ENCODE results near the gene RTN4RL2.

RTN4RL2 gene

GRCh38 chr11:57460022-57460757, at the start of gene RTN4RL2:
RTN4RL2 (plus strand) TSS chr11:57460528; CDS start chr11:57460866, 338 bp downstream.
- no peak for DNase-seq (ENCODE audit: low read depth in 2 of 2)

GRCh38 chr11:57413681-57414080, 46.6 kb upstream of the RTN4RL2 start:
- no peak for DNase-seq (ENCODE audit: low read depth in 2 of 2)

DNA sequence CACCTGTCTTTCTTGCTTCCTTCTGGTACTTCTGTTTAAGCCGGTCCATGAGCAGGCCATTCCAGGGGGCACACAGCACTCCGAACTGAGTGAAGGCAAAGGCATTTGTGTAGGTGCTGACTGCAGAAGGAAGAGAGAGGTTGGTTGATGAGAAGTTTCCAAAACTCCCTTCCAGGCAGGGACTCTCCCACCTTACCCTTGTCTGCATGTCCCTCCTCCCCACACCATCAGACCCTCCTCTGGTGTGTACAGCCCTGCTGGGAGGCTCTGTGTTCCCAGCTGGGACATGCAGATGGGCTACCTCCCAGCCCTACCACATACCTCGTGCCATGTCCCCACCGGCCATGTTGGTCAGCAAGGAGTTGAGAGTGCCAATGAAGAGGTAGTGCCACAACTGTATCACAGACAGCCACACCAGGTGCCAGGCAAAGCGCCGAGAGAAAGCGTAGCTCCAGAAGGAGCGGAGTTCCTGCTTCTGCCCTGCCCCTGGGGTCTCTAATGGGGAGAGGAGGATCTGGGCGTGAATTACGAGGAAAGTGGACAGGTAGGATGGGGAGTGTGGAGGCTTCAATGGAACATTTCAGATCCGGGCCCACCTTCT, 45.6 kb upstream of the RTN4RL2 start:
- no peak for DNase-seq (ENCODE audit: low read depth in 2 of 2)

DNA sequence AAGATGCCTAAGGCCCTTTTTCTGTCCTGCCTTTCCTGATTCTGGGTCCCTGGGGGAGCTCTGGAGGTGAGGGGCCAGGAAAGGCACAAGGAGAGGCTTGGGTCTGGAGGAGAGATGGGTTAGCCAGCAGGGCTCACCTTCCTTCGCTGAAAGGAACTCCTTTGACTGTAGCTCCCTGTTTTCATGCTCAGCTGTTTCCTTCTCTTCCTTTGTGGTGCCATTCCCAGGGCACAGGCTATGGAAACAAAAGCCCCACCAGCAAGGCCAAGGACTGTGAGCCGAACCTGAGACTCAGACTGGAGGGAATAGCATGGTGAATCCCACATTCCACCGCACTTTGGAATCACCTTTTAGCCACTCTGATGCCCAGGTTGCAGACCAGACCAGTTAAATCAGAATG, 43.9 kb upstream of the RTN4RL2 start:
- no peak for DNase-seq (ENCODE audit: low read depth in 2 of 2)

DNA sequence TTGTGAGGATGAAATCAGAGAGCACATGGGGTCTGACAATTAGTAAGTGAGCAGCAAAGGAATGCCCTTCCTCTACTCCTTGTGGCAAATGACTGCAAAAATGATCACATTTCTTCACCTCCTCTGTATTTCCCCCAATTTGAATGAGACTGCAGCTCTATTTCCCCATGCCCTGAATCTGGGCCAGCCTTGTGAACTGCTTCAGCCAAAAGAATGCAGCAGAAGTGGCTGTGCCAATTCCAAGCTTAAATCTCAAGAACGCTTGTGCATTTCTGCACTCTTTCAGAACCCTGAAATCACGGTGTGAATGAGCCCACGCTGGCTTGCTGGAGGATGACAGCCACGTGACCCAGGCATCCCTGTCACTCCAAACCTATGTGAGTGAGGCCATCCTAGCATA, 43.3 kb upstream of the RTN4RL2 start:
- DNase-seq (ENCODE audit: low read depth in 2 of 2) = no peak

GRCh38 chr11:57418131-57418530, 42.2 kb upstream of the RTN4RL2 start:
- DNase-seq (ENCODE audit: low read depth in 2 of 2) = no peak

DNA sequence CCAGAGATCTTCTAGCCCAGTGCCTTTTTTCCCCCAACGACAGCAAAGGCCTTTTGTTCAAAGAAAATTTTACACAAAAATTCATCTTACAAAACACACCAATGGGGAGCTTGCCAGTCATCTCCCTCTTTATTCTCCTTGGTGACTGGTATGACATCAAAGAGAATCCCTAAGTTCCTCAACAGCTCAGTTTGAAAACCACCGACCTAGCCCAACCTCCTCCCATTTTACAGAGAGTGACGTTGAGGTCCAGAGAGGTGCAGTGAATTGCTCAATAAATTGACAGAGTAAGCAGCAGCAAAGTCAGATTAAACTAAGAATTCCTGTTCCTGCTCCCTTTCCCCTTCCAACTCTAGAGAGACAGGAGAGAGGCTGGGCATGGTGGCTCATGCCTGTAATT, 41.2 kb upstream of the RTN4RL2 start:
- no peak for DNase-seq (ENCODE audit: low read depth in 2 of 2)

DNA sequence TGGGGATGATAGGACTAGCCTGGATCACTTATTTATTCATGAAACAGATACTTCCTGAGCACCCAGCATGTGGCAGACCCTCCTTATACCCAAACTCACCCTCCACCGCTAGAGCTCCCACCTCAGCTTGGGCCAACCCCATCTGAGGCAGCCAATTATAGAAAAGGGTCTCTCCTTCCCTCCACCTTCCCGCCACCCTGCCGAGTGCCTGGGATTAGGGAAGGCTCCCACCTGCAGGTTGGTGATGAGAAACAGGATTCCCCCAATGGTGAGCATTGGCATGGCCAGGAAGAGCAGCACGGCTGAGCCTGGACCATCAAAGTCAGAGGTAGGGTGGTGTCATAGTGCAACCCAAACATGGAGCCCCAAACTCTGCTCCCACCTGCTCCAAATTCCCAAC, 39.3 kb upstream of the RTN4RL2 start:
- no peak for DNase-seq (ENCODE audit: low read depth in 2 of 2)

GRCh38 chr11:57421805-57422204, 38.5 kb upstream of the RTN4RL2 start:
- no peak for DNase-seq (ENCODE audit: low read depth in 2 of 2)

DNA sequence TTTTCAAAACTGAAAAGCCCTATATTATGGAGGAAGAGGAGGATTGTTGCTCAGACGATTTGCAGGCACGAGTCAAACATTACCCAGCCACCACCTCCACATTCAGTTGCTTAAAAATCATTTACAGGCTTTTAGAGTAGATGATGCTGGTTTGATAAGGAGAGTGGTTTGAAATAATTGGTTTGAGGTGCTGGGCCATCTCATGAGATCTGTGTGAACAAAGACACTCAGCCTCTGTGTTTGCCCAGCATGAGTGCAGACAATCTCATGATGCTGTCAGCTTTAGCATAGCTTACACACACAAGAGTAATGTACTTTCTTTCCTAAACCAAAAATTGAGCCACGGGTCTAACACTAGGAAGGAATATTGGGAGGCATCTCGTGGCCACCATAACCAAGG, 37.7 kb upstream of the RTN4RL2 start:
- no peak for DNase-seq (ENCODE audit: low read depth in 2 of 2)

- DNase-seq (ENCODE audit: low read depth in 2 of 2) = no peak
Measured at GRCh38 chr11:57424137-57424791, 36.1 kb upstream of the RTN4RL2 start.

GRCh38 chr11:57424792-57425564, 35.4 kb upstream of the RTN4RL2 start:
- DNase-seq (ENCODE audit: low read depth in 2 of 2) = peak; percentile 66 to 75

DNA sequence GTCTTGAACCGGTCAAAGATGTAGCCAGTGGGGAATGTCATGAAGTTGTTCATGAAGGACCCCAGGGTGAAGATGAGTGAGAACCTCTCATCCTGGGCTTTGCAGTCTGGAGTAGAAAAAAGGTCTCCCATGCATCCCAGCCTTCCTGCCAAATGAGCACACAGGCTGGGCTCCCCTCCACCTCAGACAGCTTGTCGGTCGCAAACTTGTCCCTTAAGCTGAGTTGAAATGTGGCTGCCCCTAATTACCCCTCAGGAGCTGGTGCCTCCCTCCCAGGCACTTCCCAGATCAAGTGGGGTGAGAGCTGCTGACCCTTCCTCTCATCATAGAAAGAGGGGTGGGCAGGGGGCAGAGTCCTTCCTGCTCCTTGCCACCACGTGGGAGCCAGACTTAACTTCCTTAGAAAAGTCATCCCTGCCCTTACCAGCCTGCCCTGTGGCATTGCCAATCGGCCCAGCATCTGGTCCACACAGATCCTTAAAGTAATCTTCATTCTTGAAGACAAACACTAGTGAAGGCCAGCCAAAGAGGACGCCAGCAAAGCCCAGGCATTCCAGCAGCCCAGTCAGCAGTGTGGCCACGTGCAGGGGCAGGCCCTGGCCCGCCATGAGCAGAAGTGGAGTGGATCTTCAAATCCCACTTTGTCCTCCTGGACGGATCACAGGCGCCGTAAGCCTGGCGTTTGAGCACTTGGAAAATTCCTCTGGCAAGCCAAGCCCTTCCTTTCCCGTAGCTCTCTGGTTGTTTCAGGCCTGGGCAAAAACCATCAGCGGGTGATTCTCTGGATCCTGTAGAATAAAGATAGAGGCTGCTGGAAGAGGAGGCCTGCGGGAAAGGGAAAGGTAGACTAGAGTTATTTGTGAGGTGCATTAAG, 34.5 kb upstream of the RTN4RL2 start:
- DNase-seq (ENCODE audit: low read depth in 2 of 2) = no peak

DNA sequence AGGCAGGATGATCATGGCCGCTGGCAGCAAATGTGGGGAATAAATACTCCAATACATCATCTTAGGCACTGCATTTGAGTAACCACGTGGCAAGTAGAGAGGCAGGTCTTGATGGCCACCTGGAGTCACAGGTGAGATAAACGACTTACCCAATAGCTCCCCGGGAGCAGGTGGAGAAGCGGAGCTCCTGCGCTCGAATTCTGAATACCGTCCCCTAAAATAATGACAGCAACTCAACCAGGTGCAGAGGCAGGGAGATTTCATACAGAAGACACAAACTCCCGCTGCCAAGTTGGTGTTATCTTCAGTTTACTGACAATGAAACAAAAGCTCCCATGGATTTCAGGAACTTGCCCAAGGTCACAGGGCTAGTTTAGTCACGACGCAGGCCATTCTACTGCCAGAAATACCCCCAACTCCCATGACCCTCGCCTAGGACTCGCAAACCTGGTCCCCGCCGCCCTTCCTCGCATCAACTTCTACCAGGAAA, 33.8 kb upstream of the RTN4RL2 start:
- DNase-seq (ENCODE audit: low read depth in 2 of 2) = no peak

DNA sequence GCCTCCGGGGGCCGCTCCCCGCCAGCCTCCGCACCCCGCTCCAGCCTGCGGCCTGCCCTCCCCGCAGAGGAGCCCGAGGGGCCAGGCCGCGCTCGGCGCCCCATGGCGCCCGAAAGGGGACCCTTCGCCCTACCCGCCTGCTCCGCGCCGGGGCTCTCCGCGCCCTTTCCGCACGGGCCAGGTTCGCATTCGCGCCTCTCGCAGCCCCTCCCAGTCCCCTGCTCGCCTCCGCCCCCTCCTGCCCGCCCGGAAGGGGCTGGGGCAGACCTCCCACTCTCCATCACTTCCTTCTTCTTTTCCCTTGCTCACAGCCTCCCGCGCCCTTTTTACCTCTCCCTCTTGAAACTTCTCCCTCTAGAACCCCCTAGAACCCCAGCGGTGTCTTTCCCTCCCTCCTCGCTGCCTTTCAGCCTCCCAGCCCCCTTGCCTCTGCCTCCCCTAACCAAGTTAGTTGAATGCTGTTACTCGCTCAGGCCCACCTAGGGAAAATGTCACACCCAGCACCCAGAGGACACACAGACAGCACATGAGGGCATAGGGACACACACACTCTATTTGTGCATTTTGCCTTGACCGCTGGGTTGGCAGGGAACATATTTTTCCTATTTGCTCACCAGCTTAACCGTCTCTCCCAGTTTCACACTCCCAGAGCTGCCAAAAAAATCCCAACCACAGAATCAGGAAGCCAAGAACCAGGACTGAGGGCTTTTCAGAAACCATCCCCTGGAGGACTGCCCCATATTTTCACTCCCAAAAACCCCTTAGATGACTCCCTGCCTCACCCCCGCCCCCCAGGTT, 33.2 kb upstream of the RTN4RL2 start, which contains the start of gene SLC43A3:
SLC43A3 (minus strand) TSS at position 193 of the 798 bp plus-strand sequence. CDS start 949 bp downstream, outside the sequence.
- peak; percentile 47 to 49 for DNase-seq (ENCODE audit: low read depth in 2 of 2)

- DNase-seq (ENCODE audit: low read depth in 2 of 2) = no peak
Measured at GRCh38 chr11:57427727-57428082, 32.6 kb upstream of the RTN4RL2 start.

GRCh38 chr11:57428643-57429042, 31.7 kb upstream of the RTN4RL2 start:
- no peak for DNase-seq (ENCODE audit: low read depth in 2 of 2)

DNA sequence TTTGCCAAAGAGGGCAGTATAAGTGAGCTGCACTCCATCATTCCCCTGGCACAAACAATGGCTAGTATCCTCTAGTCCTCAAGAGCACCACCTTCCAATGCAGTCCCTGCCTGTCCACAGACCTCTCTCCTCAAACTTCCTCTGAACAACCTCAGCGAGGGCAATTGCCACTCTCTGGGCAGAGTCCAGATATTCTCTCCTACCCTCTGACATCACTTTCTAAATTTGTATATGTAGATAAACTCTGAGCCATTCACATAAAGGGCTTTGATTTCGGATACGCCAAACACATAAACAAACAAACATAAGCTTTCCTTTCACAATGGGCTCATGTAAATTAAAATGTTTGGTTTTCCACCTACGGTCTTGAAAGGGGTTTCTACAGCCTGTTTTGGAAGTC, 30.4 kb upstream of the RTN4RL2 start:
- DNase-seq (ENCODE audit: low read depth in 2 of 2) = no peak

GRCh38 chr11:57430952-57431351, 29.4 kb upstream of the RTN4RL2 start:
- no peak for DNase-seq (ENCODE audit: low read depth in 2 of 2)

- DNase-seq (ENCODE audit: low read depth in 2 of 2) = no peak
Measured at GRCh38 chr11:57432149-57432561, 28.2 kb upstream of the RTN4RL2 start.

All from stimulated activated CD8-positive, alpha-beta memory T cell treated with anti-CD3 and anti-CD28 coated beads, Interleukin-2, amount 100 ng/mL, for 1 hour (primary cell).